Stimulated activated naive CD8-positive, alpha-beta T cell treated with anti-CD3 and anti-CD28 coated beads, Interleukin-15, Interleukin-2, amounts not matched to agents 100 U/mL and 50 U/mL, for 24 hours (primary cell): Measurements from ENCODE around the gene IZUMO1.
"Not testable (repeated sequence)": the region's sequence is repeated elsewhere in the genome, so short reads cannot be mapped to it uniquely, and the experiment has no call there.

ENCODE experiments used
- ATAC-seq: fragments of 150-1000 bp; cut with Tn5 transposase; one replicate; pipeline ENCODE4 v1.10.0; 2021
- DNase-seq: peaks from one replicate; pipeline ENCODE4 v3.0.0; 2021

The IZUMO1 gene

DNA sequence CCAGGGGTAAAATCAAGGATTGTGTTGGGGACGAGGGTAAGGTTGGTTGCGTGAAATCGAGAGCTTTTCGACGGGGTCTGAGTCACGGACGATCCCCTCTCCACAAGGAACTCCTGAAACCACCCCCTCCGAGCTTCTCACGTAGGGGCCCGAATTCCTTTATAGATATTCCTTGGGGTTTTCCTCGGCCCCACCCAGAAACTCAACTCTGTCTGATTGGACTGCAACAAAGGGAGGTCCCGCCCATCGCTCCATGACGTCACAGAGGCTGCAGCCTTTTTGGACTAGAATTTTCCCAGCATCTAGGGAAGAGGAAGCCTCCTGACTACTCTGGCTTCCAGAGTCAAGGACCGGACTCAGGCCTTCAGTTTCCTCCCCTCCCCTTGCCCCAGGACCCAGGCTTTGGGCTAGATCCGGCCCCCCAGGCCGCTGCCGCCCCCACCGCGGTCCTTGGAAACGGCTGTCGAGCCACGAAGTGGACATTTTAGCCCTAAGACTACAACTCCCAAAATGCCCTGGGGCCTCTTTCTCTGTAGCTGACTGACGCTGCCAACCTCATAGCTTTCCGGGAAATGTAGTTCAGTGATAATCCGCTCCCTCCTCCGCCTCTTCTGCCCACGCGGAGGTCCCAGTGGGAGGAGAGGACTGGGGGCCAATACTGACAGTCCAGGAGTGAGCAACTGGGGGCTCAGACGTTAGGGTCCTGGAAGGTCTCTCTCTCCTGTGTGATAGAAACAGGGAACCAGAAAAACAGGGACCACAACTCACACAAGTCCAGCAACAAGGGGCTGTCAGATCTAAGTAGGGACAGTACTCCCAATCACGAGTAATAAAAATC, at the start of gene IZUMO1:
IZUMO1 (minus strand) TSS at position 172 of the 838 bp plus-strand sequence. CDS start 1,050 bp downstream, outside the sequence.
- peak; percentile 65 for ATAC-seq
- DNase-seq: peak; percentile 63

DNA sequence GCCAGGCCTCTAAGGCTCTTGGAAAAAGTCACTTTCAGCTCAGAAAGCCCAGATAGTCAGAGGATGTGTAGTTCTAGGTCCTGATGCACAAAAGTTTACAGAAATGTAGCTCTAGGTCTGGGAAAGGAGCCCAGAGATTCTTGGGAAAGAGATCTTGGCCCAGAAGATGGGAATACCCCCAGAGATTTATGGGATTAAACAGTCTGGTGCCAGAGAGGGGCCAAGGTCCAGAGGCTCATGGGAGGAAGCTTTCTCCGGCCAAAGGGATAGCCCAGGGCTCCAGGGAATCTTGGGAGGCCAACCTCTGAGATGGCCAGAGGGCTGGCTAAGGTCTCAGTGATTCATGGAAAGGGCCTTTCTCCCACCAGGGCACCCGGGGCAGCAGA, 49.0 kb upstream of the IZUMO1 start:
- DNase-seq (no peak), ATAC-seq (no peak)

DNA sequence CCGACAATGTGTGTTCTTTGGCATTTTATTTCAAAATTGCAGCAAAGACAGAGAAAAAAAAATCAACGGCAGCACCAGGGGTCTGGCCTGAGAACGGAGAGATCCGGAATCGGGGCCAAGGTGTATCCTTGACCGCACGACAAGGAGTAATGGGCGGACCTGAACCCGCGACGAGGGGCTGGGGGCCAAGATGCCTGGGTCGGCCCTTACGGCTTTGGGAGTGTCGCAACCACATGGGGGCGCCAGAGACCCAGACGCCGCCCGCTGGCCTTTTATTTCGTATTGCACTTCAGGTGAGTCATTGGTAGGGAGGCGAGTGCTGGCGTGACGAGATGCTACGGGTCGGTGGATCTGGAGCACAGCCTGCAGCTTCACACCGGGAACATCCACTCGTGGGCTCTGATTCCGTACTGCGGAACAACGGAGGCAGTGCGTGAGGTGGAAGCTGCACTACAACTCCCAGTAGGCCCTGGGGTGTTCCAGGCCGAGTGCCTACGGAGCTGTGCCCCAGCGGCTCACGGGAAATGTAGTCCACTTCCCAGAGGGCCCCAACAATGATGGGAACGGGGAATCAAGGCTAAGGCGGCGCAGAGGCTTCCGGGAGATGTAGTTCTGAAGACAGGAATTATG, 48.5 kb upstream of the IZUMO1 start:
- DNase-seq: peak; percentile 84
- peak; percentile 97 for ATAC-seq

DNA sequence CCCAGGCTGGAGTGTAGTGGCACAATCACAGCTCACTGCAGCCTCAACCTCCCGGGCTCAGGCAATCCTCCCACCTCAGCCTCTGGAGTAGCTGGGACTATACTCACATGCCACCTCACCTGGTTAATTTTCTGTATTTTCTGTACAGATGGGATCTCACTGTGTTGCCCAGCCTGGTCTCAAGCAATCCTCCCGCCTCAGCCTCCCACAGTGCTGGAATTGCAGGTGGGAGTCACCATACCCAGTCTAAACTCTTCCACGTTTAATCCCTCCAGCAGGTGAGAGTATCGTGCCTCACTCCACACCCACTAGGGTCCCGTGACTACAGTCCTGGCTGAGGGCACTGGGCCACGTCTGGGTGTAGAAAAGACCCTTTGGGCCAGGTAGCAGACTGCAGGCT, 47.6 kb upstream of the IZUMO1 start:
- DNase-seq: no peak
- no peak for ATAC-seq

DNA sequence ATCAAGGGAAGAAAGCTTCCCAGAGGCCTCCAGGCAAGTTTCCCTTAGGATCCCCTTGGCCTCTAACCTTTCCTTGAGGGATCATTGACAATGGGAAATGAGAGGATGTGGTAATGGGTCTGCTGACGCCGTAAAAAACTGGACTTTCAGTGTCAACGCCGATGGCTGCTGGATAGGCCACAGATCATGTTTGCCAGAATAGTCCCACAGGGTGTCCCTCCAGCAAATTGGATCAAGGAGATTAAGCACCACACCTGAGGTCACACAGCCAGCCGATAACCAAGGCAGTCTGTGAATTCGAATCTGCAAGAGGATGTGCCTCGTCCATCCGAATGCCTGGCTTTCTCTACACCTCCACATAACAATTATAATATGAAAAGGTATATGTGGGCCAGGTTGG, 46.6 kb upstream of the IZUMO1 start:
- DNase-seq: no peak
- no peak for ATAC-seq

DNA sequence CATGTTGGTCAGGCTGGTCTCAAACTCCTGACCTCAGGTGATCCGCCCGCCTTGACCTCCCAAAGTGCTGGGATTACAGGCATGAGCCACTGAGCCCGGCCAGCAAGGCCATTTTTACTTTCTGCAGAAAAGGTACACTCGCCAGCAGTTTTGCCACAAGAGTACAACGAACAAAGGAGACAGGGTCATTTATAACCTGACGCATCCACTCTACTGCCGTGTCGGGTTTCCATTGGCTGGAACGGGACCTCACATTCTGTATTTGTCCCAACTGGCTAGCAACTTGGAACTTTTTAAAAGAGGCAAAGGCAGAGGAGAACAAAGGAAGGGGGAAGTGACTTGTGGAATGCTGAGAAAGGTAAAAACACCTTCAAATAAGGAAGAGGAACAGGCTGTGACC, 40.6 kb upstream of the IZUMO1 start:
- ATAC-seq, DNase-seq: not testable (repeated sequence)

DNA sequence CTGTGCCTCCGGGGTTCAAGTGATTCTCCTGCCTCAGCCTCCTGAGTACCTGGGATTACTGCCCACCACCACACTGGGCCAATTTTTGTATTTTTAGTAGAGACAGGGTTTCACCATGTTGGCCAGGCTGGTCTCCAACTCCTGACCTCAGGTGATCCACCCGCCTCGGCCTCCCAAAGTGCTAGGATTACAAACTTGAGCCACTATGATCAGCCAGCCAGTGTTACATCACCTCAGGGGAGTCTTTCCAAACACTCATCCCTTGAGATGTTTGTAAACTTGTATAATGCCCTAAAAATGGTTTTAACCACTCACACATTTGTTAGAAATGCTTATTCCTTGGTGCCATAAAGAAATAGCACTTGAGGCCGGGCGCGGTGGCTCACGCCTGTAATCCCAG, 39.7 kb upstream of the IZUMO1 start:
- DNase-seq, ATAC-seq: not testable (repeated sequence)

DNA sequence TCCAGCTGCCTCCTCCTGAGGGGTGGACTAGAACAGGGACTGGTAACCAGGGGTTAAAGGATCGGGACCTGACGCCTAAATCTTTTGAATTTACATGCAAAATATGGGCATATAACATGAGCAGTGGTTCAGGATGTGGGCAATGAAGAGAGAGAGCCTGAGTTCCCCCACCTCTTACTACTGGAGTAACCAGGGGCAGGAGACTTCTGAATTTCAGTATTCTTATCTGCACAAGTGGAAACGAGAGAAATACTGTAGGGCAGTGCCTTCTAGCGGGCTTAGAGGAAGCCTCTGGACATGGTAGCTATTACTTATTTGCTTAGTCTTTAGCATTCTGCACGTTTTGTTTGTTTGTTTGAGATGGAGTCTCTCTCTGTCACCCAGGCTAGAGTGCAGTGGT, 37.8 kb upstream of the IZUMO1 start:
- ATAC-seq (no peak), DNase-seq (no peak)

DNA sequence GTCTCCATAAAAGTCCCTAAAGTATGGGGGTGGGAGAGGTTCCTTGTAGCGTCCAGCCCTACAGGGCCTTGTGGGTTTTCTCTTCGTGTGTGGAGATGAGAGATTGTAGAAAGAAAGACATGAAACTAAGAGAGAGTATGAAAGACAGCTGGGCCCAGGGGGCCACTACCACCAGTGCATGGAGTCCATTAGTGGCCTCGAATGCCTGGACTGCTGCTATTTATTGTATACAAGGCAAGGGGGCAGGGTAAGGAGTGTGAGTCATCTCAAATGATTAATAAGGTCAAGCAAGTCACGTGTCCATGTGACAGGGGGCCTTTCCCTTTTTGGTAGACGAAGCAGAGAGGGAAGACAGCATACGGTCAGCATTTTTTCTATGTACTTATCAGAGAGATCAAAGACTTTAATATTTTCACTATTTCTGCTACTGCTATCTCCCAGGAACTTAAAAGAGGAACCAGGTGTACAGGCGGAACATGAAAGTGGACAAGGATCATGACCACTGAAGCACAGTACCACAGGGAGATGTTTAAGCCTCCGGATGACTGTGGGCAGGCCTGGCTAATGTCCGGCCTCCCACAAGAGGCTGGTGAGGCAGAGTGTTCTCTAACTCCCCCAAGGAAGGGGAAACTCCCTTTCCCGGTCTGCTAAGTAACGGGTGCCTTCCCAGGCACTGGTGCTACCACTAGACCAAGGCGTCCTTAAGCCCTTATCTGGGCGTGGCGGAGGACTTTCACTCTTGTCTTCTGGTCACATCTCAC, 34.1 kb upstream of the IZUMO1 start:
- DNase-seq (no peak), ATAC-seq (no peak)

DNA sequence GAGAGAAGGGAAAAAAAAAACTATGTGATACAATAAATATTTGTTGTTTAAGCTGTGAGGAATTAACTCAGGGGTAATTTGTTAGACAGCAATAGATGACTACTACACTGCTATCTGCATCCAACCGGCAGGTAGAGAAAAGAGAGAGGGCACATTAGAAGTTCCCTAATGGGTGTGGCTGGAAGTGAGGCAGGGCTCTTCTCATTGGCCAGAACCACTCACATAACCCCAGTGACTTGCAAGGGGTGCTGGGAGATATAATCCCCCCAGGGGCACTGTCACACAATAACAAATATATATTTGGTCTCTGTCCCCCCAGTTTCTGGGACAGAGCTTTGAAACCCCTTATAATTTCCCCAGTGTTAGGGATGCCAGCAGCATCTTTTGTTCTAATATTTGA, 32.9 kb upstream of the IZUMO1 start:
- no peak for ATAC-seq
- DNase-seq: no peak

DNA sequence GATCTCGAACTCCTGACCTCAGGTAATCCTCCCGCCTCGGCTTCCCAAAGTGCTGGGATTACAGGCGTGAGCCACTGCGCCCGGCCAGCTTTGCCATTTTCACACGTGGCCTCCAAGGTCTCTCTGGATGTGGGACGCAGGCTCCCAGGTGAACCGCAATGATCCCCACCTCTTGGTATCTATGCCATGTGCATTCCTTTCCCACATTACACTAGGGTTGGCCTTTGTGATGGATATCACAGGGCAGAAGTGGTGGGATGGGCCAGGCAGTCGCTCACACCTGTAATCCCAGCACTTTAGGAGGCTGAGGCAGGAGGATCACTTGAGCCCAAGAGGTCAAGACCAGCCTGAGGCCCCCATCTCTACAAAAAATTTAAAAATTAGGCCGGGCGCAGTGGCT, 31.0 kb upstream of the IZUMO1 start:
- no peak for DNase-seq
- no peak for ATAC-seq

DNA sequence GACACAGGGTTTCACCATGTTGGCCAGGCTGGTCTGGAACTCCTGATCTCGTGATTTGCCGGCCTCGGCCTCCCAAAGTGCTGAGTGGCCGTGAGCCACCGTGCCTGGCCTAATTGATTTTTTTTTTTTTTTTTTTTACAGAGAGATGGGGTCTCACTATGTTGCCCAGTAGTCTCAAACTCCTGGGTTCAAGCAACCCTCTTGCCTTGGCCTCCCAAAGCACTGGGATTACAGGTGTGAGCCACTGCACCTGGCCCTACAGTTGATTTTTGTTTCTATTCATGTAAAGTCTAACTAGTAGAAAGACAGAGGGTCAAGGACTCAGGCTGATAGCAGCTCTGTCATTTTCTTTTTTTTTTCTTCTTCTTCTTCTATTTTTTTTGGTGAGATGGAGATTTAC, 30.4 kb upstream of the IZUMO1 start:
- ATAC-seq (no peak), DNase-seq (no peak)

DNA sequence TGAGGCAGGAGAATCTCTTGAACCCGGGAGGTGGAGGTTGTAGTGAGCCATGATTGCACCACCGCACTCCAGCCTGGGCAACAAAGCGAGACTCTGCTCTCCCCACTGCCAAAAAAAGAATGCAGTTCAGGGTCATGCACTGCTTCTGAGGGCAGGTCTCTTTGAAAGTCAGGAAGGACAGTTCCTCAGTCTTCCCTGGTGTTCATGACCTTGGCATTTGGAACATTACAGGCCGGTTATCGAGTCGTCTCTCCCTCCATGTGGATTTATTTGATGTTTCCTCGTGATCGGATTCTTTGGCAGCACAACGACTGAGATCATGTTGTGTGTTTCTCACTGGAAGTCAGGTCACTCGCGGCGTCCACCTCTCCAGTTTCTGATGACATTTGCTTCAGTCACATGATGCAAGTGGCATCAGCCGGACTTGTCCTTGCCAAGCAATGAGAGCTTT, 25.8 kb upstream of the IZUMO1 start:
- DNase-seq (no peak), ATAC-seq (no peak)

DNA sequence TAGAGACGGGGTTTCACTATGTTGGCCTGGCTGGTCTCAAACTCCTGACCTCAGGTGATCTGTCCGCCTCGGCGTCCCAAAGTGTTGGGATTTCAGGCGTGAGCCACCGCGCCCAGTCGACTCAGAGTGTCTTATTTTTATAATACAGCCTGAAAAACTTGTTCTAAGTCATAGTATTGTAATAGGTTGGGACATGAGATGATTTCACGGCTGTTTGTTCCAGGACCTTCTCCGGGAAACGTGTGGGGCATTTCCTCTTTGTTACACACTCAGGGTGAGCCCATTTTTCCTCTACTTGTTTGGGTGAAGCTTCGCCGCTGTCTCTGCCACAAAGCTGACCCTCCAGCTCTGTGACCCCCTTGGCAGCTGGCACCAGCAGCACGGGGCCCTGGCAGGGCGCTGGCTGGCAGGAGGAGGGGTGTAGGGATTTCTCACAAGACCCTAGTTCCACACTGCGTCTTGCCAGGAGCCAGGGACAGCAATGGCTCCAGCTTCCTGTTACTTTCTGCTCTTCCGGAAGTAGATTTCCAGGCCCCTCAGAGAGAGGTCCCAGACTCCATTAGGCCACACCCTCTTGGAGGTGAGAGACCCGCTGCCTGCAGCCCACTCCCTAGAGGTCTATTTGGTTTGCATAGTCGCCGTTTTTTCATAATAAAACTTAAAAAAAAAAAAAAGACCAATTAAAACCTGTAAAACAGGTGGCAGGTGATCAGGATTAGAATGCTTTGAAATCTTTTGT, 24.2 kb upstream of the IZUMO1 start:
- ATAC-seq (no peak), DNase-seq (no peak)

DNA sequence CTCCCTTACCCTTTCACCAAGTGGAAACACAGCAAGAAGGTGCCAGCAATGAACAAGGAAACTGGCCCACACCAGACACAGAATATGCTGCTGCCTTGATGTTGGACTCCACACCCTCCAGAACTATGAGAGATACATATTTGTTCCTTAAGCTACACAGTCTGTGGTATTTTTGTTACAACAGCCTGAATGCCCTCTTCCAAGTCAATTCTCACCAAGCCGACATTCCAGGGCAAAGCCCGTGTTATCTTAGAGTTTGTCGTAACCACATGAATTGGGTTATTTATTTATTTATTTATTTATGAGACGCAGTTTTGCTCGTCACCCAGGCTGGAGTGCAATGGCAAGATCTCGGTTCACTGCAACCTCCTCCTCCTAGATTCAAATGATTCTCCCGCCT, 23.6 kb upstream of the IZUMO1 start:
- no peak for DNase-seq
- no peak for ATAC-seq

DNA sequence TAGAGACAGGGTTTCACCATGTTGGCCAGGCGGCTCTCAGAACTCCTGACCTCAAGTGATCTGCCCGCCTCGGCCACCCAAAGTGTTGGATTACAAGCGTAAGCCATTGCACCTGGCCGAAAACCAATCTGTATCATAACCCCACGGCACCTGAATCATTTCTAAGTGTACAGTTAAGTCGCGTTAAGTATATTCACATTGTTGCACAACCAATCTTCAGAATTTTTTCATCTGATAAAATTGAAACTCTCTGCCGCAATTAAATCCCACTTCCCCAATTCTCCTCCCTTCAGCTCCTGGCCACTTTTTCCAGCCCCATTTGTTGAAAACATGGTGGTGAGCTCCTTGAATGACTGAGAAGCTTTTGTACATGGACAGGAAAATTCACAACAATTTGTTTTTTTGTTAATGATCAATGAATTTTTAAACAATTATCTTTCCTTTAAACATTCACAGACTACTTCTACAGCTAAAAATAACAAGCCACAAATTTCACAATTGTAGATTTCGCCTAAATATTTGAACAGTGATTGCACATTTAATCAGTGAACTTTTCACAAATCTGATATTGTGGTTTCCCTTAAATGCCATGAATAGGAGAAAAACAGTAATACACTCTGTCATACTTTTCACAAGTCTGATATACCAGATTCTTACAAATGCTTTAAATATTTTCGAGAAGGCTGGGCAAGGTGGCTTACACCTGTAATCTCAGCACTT, 22.4 kb upstream of the IZUMO1 start:
- ATAC-seq: no peak
- no peak for DNase-seq

DNA sequence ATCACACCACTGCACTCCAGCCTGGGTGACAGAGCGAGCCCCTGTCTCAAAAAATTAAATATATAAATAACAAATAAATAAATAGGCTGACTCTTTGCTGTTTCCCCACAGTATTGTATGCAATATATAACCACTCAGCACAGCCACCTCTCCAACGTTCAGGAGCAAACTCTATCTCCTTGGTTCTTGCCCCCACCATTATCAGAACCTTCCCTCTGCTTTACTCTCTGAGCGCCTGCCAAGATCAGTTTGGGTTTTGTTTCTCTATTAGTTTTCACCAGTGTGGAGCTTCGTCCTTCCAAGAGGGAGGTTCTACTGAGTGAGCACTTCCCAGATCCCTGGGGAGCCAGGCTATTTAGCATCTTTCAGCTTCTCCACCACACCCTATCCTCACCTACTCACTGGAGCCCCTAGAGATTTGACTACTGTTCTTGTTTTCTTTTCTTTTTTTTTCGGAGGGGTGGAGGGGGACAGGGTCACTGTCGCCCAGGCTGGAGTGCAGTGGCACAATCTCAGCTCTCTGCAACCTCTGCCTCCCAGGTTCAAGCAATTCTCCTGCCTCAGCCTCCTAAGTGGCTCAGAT, 21.6 kb upstream of the IZUMO1 start:
- DNase-seq, ATAC-seq: not testable (repeated sequence)

DNA sequence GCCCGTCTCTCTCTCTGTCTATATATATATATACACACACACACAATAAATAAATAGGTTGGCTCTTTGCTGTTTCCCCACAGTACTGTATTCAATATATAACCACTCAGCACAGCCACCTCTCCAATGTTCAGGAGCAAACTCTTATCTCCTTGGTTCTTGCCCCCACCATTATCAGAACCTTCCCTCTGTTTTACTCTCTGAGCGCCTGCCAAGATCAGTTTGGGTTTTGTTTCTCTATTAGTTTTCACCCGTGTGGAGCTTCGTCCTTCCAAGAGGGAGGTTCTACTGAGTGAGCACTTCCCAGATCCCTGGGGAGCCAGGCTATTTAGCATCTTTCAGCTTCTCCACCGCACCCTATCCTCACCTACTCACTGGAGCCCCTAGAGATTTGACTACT, 19.1 kb upstream of the IZUMO1 start:
- not testable (repeated sequence) for ATAC-seq

DNA sequence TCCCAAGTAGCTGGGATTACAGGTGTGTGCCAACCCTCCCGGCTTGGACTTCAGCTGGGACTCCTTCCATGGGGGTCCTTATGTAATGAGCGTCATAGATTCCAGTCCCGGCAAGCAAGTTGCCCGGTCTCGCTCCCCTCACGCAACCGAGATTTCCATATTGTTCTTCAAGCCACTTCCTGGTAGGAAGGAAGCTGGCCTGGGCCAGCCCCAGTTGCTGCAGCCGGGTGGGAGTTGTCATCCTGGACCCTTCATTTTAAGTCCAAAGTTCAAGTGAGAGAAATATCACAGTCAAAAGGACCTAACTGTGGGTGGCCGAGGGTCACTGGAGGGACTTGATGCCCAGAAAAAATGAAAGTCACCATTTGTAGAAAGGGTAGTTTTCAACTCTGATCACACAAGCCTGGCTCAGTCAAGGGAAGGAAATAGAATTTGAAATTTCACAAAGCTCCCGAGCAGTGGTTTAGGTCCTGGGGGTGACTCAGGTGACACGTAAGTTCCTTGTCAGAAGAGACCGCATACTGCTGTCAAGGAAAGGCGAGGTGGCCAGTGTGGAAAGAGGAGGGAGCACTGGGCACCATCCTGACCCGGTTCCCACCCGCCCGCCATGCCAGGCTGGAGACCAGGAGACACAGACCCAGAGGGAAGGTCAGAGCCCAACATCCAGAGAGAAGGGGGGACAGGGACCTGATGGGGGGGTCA, 13.9 kb upstream of the IZUMO1 start:
- DNase-seq (peak; percentile 32), ATAC-seq (peak; percentile 72)

More for the DNA sequence above, 19.1 kb upstream of the IZUMO1 start:
- not testable (repeated sequence) for DNase-seq

DNA sequence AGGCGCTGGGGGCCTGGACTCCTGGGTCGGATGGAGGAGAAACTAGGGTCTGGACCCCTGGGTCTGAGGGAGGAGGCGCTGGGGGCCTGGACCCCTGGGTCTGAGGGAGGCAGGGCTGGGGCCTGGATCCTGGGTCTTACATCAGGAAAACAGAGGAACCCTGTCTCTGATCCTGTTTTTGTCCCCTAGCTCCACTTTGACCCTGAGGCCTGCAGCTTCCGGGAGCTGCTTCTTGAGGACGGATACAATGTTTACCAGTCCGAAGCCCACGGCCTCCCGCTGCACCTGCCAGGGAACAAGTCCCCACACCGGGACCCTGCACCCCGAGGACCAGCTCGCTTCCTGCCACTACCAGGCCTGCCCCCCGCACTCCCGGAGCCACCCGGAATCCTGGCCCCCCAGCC, 11.0 kb upstream of the IZUMO1 start:
- no peak for DNase-seq

More for the DNA sequence above, 11.0 kb upstream of the IZUMO1 start:
- ATAC-seq: no peak
